Activated naive CD8-positive, alpha-beta T cell treated with anti-CD3 and anti-CD28 coated beads, Interleukin-2, amount 50 U/mL, for 24 hours (primary cell): ENCODE results near the gene TCAP.
A peak's percentile ranks its signal among the peaks of the same experiment; 100 is the strongest.

ENCODE experiments used
- ATAC-seq: fragments of 150-1000 bp; cut with Tn5 transposase; one replicate; pipeline ENCODE4 v1.10.0; 2021
- DNase-seq: peaks from one replicate; pipeline ENCODE4 v3.0.0; 2021
- H3K27ac Mint-ChIP-seq: one replicate; pipeline ENCODE4 v1.8.0; 2021; ENCODE audit warnings: mild to moderate bottlenecking, mixed read lengths
- H3K27me3 Mint-ChIP-seq: one replicate; pipeline ENCODE4 v1.8.0; 2021; ENCODE audit warnings: mixed read lengths
- H3K36me3 Mint-ChIP-seq: one replicate; pipeline ENCODE4 v1.8.0; 2021; ENCODE audit warnings: low read depth, mixed read lengths
- H3K4me1 Mint-ChIP-seq: one replicate; pipeline ENCODE4 v1.8.0; 2021; ENCODE audit warnings: mixed read lengths
- H3K4me3 Mint-ChIP-seq: one replicate; pipeline ENCODE4 v1.8.0; 2021; ENCODE audit warnings: mild to moderate bottlenecking, moderate library complexity, mixed read lengths
- H3K9me3 Mint-ChIP-seq: one replicate; pipeline ENCODE4 v1.8.0; 2021; ENCODE audit warnings: mixed read lengths

The TCAP gene, protein sequence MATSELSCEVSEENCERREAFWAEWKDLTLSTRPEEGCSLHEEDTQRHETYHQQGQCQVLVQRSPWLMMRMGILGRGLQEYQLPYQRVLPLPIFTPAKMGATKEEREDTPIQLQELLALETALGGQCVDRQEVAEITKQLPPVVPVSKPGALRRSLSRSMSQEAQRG

DNA sequence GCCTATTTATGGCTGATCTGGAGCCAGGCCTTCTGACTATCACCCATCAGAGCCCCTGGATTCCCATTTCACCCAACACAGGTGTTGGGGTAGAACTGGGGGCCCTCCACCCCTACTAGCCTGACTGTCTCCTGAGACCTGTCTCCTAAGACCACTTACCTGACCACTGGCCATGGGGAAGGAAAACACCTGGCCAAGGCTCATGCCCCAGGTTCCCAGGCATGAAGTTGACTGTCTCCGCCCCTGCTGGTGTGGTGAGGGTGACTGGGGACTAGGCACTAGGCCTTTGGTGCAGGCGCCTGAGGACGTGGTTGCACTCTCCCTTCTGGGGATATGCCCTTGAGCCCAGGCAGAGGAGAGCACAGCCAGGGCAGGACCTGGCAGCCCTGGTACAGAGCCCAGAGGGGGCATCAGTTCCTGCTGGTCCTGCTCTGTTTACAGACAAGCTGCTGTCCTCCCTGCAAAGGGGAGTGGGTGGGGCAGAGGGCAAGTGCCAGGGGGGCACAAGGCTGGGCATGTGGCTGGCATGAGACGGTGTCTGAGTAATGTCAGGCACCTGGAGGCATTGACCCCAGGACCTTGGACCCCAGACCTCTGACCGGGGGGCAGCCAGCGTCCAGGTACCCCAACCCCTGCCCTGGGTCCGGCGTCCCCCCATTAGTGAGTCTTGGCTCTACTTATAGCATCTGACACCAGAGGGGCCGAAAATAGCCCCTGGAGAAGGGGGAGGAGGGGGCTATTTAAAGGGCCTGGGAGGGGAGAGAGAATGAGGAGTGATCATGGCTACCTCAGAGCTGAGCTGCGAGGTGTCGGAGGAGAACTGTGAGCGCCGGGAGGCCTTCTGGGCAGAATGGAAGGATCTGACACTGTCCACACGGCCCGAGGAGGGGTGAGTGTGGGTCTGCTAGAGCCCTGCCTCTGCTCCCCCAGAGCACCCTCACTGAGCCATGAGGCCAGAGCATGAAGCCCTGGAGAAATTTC is at the start of gene TCAP:
Gene TCAP (plus strand): TSS at position 769 of the 981 bp plus-strand sequence. CDS start 11 bp downstream, at position 780.
- H3K27ac Mint-ChIP-seq = no peak within 1 kb of the TSS
- ATAC-seq (no peak), DNase-seq (no peak)
- H3K4me3 Mint-ChIP-seq = no peak within 1 kb of the TSS
- H3K9me3 Mint-ChIP-seq = no peaks in the 10 kb centered on the region
- peaks cover 19% of the 10 kb centered on the region for H3K27me3 Mint-ChIP-seq
- H3K4me1 Mint-ChIP-seq = peaks cover 12% of the 10 kb centered on the region
- no peaks in the 10 kb centered on the region for H3K36me3 Mint-ChIP-seq

DNA sequence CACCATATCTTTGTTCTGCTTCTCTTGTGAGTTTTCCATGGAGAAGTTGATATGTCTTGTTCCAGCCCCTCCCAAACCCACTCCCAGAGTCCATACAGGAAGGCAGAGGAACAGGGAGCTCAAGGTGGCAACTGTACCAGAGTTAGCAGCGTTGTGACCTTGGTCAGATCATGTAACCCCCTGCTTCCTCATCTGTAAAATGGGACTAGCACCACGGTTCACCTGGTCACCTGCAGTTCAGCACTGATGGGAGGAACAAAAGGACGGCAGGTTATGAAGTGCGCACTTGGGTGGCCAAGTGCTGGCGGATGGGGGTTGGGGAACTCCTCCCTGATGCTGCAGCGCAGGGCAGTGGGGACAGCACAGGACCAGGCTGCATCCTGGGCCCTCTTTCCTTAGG is 49.7 kb upstream of the TCAP start:
- peaks cover 33% of the 10 kb centered on the region for H3K27me3 Mint-ChIP-seq
- H3K4me3 Mint-ChIP-seq = no peak overlapping the region
- no peaks in the 10 kb centered on the region for H3K9me3 Mint-ChIP-seq

DNA sequence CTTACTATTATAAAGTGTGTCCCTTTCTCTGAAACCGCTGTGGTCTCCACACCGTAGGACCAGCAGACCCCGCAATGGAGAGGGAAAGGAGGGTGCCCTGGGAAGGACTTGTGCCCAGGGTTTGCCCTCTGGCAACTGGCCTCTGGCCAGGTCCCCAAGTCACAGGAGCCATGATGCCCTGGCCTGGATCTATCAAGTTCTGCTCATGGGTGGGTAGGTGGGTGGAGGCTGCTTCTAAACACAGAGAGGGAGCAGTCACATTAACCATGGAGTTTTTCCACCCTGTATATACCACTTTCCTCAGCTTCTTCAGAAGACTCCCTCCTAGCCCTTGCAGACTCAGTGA is 48.1 kb upstream of the TCAP start:
- DNase-seq (no peak), ATAC-seq (no peak)
- Mint-ChIP-seq H3K9me3 (no peaks in the 10 kb centered on the region), H3K27me3 (peaks cover 30% of the 10 kb centered on the region), H3K4me1 (peaks cover 3% of the 10 kb centered on the region), H3K27ac (peak overlapping the region; percentile 5), H3K4me3 (peak overlapping the region; percentile 64), H3K36me3 (no peaks in the 10 kb centered on the region)

More for the DNA sequence above, 49.7 kb upstream of the TCAP start:
- DNase-seq = no peak
- H3K27ac Mint-ChIP-seq = no peak overlapping the region
- H3K4me1 Mint-ChIP-seq = peaks cover 2% of the 10 kb centered on the region
- H3K36me3 Mint-ChIP-seq = no peaks in the 10 kb centered on the region
- ATAC-seq = no peak

DNA sequence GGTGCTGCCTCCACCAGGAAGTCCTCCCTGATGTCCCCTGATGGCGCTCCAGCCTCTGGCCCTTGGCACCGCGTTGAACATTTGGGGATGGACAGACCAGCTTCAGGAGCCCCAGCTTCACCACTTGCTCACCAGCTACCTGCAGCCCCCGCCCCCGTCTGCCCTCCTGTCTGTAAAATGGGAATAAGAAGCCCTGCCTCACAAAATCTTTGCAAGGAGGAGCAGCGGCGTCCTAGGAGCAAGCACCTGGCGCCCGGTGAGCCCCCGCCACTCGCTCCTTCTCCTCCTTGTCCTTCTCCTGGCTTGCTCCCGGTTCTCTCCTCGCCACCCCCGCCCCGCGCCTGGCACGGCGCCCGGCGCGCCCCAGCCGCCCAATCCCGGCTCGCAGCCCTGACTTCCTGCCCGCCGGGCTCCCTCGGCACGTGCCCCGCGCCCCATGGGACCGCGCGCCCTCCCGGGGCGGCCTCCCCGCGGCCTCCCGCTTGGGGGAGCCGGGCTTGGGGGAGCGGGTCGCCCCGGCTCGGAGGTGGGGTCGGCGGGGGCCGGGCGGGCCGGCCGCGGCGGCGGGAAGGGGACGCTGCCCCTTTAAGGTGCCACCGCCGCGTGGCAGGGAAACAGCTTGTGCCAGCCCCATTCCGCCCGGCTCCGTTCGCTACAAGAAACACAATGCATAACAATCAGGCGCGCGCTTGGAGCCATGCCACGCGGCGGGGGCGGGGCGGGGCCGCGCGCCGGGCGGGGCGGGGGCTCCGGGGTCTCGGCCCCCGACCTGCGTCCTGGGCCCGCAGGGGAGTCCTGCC is 47.5 kb upstream of the TCAP start:
- DNase-seq = peak; percentile 60
- ATAC-seq = peak; percentile 22
- no peaks in the 10 kb centered on the region for H3K9me3 Mint-ChIP-seq
- H3K4me1 Mint-ChIP-seq = peaks cover 8% of the 10 kb centered on the region
- peak overlapping the region; percentile 5 for H3K27ac Mint-ChIP-seq
- peaks cover 30% of the 10 kb centered on the region for H3K27me3 Mint-ChIP-seq
- peak overlapping the region; percentile 64 for H3K4me3 Mint-ChIP-seq
- no peaks in the 10 kb centered on the region for H3K36me3 Mint-ChIP-seq

DNA sequence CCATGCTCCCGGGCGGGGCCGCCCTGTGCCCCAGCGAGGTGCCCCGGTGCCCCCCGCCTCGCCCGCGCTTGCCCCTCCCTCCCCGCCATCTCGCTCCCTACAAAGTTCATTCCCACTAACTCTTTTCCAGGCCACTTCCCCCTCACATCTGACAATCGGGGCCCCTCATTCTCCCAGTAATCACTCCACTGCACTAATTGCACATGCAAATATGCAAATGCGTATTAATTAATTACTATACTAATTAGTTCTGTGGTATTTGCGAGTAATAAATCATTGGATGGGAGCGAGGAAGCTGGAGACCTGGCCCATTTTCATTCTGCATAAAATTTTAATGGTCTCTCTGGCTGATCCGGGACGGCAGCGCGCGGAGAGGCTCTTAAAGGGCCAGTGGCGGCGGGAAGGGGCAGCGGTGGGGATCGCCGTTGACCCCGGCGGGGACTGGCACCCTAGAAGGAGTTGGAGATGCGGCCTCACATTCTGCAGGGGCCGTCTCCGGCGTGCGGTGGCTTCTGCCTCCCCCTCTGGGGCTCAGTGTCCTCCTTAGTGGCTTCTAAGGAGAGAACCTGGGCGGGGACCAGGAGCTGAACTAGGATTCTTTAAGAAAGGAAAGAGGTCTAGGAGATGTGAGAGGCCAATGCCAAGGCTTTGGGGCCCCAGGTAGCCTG is 46.8 kb upstream of the TCAP start:
- Mint-ChIP-seq H3K4me1 (peaks cover 14% of the 10 kb centered on the region), H3K36me3 (no peaks in the 10 kb centered on the region), H3K9me3 (no peaks in the 10 kb centered on the region), H3K4me3 (peak overlapping the region; percentile 64), H3K27me3 (peaks cover 24% of the 10 kb centered on the region), H3K27ac (peak overlapping the region; percentile 18)
- no peak for DNase-seq
- no peak for ATAC-seq

DNA sequence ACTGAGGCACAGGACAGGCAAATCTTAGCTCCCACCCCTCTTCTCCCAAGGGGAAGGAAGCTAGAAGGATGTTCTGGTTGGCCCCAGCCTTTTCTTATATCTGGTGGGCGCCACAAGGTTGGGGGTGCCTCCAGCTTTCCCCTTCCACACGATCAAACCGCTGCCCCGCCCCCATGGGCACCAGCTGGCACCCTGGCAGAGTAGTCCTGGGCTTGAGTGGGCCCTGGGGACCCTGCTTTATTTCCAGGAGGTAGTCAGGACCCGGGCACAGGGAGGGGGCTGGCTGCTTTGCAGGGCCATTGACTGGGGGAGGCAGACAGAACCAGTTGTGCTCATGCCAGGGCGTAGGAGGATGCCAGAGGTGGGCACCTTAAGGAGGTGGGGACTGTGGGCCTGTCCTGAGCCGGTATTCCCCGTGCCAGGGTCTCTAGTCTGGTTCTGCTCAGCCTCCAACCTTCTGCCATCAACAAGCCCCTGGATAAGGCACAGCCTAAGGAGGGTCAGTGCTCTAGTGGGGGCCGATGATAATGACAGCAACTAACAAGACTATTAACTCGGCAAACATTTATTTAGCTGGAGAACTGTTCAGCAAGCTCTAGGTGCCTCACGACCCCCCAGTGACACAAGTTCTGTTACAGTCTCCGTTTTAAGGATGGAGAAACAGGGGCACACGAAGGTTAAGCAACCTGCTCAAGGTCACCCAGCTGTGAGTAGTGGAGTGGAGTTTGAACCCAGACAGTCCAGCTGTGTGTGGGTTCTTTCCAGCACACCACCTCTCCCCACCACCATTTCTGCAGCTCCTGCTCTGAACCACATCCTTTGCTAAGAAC is 46.0 kb upstream of the TCAP start:
- no peak overlapping the region for H3K27ac Mint-ChIP-seq
- DNase-seq (no peak), ATAC-seq (no peak)
- peaks cover 20% of the 10 kb centered on the region for H3K4me1 Mint-ChIP-seq
- peaks cover 22% of the 10 kb centered on the region for H3K27me3 Mint-ChIP-seq
- no peaks in the 10 kb centered on the region for H3K9me3 Mint-ChIP-seq
- no peak overlapping the region for H3K4me3 Mint-ChIP-seq
- H3K36me3 Mint-ChIP-seq = no peaks in the 10 kb centered on the region

DNA sequence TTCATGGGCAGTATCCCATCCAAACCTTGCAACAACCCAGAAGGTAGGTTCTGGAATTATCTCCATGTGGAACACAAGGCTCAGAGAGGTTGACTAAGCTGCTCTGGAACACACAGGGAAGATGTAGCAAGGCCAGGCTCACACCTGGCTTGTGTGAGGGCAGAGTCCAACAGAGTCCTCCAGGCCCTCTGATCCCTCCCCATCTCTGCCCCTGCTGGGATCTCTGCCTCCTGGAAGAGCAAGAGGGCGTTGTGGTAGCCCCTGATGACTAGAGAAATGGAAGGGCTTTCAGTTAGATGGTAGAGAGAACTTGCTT is 45.4 kb upstream of the TCAP start:
- H3K36me3 Mint-ChIP-seq = no peaks in the 10 kb centered on the region
- ATAC-seq = no peak
- H3K27me3 Mint-ChIP-seq = peaks cover 20% of the 10 kb centered on the region
- H3K4me3 Mint-ChIP-seq = no peak overlapping the region
- peaks cover 20% of the 10 kb centered on the region for H3K4me1 Mint-ChIP-seq
- no peak for DNase-seq
- no peak overlapping the region for H3K27ac Mint-ChIP-seq
- no peaks in the 10 kb centered on the region for H3K9me3 Mint-ChIP-seq

DNA sequence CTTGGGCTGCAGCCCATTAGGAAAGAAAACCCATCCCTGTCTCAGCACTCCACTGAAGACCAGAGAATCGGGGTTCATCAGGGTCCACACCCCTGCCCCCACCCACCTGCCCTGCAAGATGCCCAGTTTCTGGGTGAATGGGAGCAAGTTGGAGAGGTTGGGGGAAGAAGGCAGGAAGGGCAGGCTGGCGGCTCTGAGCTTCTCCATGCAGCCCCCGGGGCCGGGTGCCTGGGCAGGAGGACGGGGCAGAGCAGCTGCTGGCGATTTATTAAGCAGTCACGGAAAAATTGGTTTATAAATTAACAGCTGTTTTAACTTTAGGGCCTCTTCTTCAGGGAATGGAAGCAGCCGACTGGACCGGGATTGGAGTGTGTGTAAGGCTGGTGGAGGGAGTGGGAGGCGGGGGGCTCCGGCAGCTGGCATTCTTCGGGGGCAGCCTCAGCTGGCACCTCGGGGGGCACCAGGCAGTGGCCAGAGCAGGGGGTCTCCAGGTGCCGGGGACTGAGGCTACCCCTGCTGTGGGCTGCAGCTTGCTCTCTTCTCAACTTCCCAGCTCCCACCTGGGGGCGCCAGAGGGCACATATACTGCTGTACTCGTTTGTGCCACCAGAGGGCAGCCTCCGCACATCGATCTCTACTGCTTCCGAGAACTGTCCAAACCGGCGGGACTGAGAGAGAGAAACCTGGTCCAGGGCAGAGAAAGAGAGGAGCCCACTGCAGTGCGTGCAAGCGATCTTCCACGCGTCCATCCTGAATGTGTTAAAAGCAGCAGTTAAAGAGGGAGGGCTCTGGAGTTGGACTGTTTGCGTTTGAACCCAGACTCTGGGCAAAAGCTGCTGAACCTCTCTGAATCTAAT is 43.4 kb upstream of the TCAP start:
- DNase-seq = peak; percentile 88
- ATAC-seq = peak; percentile 45
- H3K4me3 Mint-ChIP-seq = peak overlapping the region; percentile 48
- no peaks in the 10 kb centered on the region for H3K9me3 Mint-ChIP-seq
- no peaks in the 10 kb centered on the region for H3K36me3 Mint-ChIP-seq
- peaks cover 21% of the 10 kb centered on the region for H3K27me3 Mint-ChIP-seq
- H3K4me1 Mint-ChIP-seq = peaks cover 23% of the 10 kb centered on the region
- H3K27ac Mint-ChIP-seq = peak overlapping the region; percentile 77

DNA sequence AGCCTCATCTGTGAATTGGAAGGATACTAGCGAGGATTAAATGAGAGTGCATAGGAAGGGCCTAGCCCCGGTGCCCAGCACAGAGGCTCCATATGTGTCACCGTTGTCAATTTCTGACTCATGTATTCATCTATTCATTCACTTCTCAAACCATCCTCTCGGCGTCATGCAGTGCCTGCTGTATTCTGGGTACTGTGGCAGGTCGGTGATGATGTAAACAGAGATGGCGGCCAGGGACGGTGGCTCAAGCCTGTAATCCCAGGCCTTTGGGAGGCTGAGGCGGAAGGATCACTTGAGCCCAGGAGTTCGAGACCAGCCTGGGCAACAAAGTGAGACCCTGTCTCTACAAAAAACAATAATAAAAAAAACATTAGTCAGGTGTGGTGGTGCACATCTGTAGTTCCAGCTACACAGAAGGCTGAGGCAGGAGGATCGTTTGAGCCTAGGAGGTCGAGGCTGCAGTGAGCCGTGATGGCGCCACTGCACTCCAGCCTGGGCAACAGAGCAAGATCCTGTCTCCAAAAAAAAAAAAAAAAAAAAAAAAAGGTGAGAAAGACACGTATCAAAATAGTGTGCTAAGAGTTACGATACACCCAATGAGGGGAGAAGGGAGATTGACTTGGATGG is 42.7 kb upstream of the TCAP start:
- peaks cover 23% of the 10 kb centered on the region for H3K27me3 Mint-ChIP-seq
- H3K27ac Mint-ChIP-seq = peak overlapping the region; percentile 77
- H3K4me1 Mint-ChIP-seq = peaks cover 23% of the 10 kb centered on the region

DNA sequence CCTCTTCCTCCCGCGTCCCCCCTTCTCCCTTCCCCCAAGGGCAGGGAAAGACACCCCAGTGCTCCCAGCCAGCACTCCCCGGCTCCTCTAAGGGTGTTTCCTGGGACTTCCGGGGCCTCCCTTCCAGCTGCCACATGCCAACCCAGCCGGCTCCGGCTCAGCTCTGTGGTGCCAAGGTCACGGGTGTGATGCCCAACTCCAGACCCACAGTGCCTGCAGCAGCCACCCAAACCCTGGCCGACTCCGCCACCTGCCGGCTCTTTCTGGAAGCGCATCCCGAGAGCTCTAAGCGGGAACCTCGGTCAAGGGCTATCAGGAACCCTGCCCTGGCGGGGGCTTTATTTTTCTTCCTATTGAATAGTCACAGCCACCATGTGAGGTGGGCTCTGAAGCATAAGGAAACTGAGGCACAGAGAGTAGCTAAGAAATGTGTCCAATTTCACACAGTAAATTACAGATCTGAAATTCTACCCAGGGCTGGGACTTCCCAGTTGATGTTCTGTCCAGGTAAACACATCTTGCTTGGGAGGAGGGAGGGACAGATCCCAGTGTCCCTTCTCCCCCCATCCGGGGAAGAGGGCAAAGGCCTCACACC is 41.7 kb upstream of the TCAP start:
- peak; percentile 94 for DNase-seq
- ATAC-seq = peak; percentile 56
- H3K4me3 Mint-ChIP-seq = no peak overlapping the region
- no peaks in the 10 kb centered on the region for H3K36me3 Mint-ChIP-seq
- H3K4me1 Mint-ChIP-seq = peaks cover 23% of the 10 kb centered on the region
- H3K27me3 Mint-ChIP-seq = peaks cover 31% of the 10 kb centered on the region
- no peak overlapping the region for H3K27ac Mint-ChIP-seq
- H3K9me3 Mint-ChIP-seq = no peaks in the 10 kb centered on the region

More for the DNA sequence above, 42.7 kb upstream of the TCAP start:
- peak; percentile 35 for DNase-seq
- ATAC-seq = peak; percentile 62
- peak overlapping the region; percentile 48 for H3K4me3 Mint-ChIP-seq
- no peaks in the 10 kb centered on the region for H3K36me3 Mint-ChIP-seq
- H3K9me3 Mint-ChIP-seq = no peaks in the 10 kb centered on the region

DNA sequence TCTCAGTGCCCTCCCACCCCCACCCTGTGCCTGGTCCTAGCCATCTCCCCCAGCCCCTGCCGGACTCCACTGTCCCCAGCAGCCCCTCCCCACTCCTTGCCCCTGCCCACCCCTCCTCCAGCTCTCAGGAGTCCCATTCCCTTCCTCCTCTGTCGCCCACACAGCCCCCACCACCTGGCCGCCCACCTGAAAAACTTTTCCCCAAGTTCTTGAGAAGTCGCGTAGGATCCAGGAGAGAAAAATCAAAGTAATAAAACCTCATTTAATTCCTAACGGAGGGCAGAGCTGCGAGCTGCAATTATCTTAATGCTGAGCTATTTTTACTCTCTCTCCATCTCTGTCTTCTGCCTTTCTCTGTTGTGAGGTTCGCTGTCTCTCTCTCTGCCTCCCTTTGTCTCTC is 40.8 kb upstream of the TCAP start:
- H3K27me3 Mint-ChIP-seq = peaks cover 34% of the 10 kb centered on the region
- no peak for DNase-seq

DNA sequence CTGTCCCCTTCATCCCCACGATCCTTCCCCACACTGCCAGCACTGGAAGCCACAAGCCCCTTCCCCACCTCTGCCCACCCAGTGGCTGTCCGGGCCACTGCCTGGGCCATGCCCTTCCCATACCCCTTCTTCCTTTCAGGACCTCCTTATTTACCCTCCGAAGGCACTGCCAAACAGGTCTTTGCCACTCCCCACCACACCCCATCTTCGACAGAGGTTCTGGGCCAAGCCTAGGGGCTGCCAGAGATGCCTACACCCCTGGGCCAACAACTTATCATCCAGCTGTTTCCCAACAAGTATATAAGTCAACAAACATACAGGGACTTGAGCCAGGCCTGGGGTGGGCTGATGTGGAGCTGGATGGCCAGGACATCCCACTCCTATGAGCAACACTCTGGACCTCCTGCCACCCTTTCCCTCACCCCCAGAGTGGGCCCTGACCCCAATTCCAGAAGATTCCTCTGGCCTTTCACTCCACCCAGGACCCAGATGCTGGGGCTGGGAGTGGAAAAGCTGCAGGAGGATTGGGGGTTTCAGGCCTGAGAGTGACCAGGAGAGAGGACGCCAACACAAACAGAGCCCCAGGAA is 39.9 kb upstream of the TCAP start:
- Mint-ChIP-seq H3K36me3 (no peaks in the 10 kb centered on the region), H3K27ac (no peak overlapping the region), H3K9me3 (no peaks in the 10 kb centered on the region), H3K4me3 (no peak overlapping the region), H3K27me3 (peaks cover 34% of the 10 kb centered on the region), H3K4me1 (peaks cover 23% of the 10 kb centered on the region)
- no peak for ATAC-seq
- no peak for DNase-seq

More for the DNA sequence above, 40.8 kb upstream of the TCAP start:
- no peak overlapping the region for H3K27ac Mint-ChIP-seq
- no peaks in the 10 kb centered on the region for H3K9me3 Mint-ChIP-seq
- peaks cover 23% of the 10 kb centered on the region for H3K4me1 Mint-ChIP-seq
- no peaks in the 10 kb centered on the region for H3K36me3 Mint-ChIP-seq
- H3K4me3 Mint-ChIP-seq = no peak overlapping the region
- no peak for ATAC-seq
